Body of pancreas (tissue), 4 donors: Measurements from ENCODE around the gene LDLRAD4. TPM values are rescaled to one million over a fixed set of nuclear protein-coding genes. Genes with fewer than 3 reads are reported as not detected.

ENCODE experiments used
- ATAC-seq: fragments of 150-250 bp; one replicate; pipeline ENCODE4 v1.9.1; 2016
- DNase-seq, 4 donors: peaks; one replicate each; pipeline ENCODE4 v3.0.0-alpha.2; 2019
- H3K27ac ChIP-seq, 4 donors: fragments of 200-600 bp; sonication (generic); 1 replicate in 3 of 4; 2 replicates in 1 of 4; pipeline versions ENCODE4 v1.5.1 to v1.6.1; 2016 to 2019; ENCODE audit warnings: mild to moderate bottlenecking in 1 of 4, mixed read lengths in 1 of 4, moderate library complexity in 1 of 4
- H3K27me3 ChIP-seq, 2 donors: fragments of 200-600 bp; sonication (generic); one replicate each; pipeline ENCODE4 v1.6.0; 2016; ENCODE audit warnings: mild to moderate bottlenecking in 1 of 2
- H3K36me3 ChIP-seq, 2 donors: fragments of 200-600 bp; sonication (generic); replicated peaks in 1 of 2; 2 replicates each; pipeline ENCODE4 v1.5.1; 2016; ENCODE audit warnings: low read depth in 2 of 2; ENCODE audit not compliant: insufficient read depth in 1 of 2
- H3K4me1 ChIP-seq: fragments of 200-600 bp; sonication (generic); one replicate; pipeline ENCODE4 v1.6.0; 2016
- H3K4me3 ChIP-seq, 2 donors: fragments of 200-600 bp; sonication (generic); 1 replicate in 1 of 2; 2 replicates in 1 of 2; pipeline ENCODE4 v1.5.1; 2016 to 2019
- H3K9me3 ChIP-seq, 3 donors: fragments of 200-600 bp; sonication (generic); 1 replicate in 2 of 3; 2 replicates in 1 of 3; pipeline ENCODE4 v1.5.1; 2016
- POLR2A ChIP-seq, 3 donors: fragments of 450-650 bp; IDR thresholded peaks; one replicate each; pipeline ENCODE4 v1.6.1; 2016; ENCODE audit warnings: antibody characterized with exemption in 3 of 3, mild to moderate bottlenecking in 2 of 3
- WGBS, 2 donors: methylation state at CpG; one replicate each; pipeline ENCODE4 v1.1.5; 2017; 5-methylcytosine and 5-hydroxymethylcytosine counted together
- intact Hi-C: fragments of 100-400 bp; cut with DNase I; formaldehyde crosslinking; loops from one replicate; pipeline ENCODE4 v1.15.1; 2023
- total RNA-seq, 2 donors: library from RNA; depleted of rRNA; stranded (reverse); fragments of >200 nt; gene quantifications; one replicate each; pipeline ENCODE4 v1.1.0, GENCODE V29; 2016
- TF ChIP-seq, protein P1 (sequence below), 7 experiments: fragments of 450-650 bp in 4 of 7; fragments of 200-600 bp in 3 of 7; sonication (generic) in 3 of 7; IDR thresholded peaks; one replicate each; pipeline ENCODE4 v1.5.1; 2016 to 2019; ENCODE audit warnings: antibody characterized with exemption in 7 of 7

LDLRAD4 gene
- total RNA-seq, 2 donors from 2014 or later: 8.6 to 35.9 TPM

DNA sequence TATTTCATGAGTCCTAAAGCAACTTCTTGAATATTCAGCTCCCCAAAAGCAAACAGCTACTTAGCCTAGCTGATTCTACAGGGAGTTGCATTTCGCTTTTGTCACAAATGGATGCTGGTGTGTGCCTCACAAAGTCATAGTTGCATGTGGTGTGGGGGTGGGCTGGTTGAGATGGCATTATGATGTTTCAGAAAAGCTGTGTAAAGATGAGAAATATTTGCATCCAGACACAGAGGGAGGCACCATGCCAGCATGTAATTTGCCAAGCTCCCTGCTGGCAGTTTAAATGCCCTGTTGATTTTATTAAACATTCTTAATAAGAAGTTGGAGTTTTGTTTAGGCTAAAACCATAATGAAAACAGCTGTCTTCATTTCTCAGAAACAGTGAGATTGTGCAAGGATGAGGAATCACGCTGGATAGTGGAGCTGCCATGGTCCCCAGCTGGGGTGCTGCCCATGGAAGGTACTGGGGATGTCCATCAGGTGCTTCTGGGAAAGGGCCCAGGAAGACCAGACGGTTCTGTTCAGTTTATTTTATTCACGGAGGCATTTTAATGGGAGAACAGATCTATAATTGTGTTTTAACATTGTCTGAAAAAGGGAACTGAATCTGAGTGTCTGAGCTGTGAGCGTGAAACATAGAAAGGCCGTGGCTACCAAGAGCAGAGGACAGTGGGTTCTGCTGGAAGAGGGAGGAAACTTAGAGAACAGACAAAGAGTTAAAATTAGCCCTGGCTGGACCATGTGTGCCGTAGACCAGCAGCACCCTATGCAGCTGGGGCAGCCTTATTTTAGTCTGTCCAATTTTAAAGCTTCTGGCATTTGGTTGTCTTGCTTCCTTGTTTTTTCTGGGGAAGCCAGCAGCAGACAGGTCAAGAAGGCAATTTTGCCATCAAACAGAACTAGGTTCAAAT is 330.7 kb downstream of the LDLRAD4 start:
- no peak overlapping the region for H3K4me3 ChIP-seq
- no peak for ATAC-seq

DNA sequence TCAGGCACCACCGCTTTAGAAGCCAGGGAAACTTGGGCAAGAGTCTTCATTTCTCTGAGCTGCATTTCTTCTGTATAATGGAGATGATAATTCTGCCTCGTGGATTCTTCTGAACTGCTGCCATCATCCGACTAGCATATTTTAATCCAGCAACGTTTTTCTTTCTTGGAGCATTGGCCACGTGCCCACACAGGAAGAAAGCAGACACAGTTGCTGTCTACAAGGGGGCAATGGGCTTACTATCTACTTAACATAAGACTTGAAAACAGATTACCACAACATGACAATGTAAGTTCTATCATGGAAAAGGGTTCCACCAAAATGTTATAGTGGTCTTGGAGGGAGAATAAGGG is 331.3 kb downstream of the LDLRAD4 start:
- Histone ChIP-seq H3K9me3 (no peaks in the 10 kb centered on the region), H3K27ac (peak overlapping the region in 1 of 4 donors; percentile 49), H3K4me1 (peaks cover 14% of the 10 kb centered on the region), H3K36me3 (no peaks in the 10 kb centered on the region), H3K27me3 (no peaks in the 10 kb centered on the region), H3K4me3 (no peak overlapping the region)
- DNase-seq (no peak), ATAC-seq (no peak)
- intact Hi-C loops: loop anchor here (10.0 kb wide), 1 partner anchor 65 kb away; no protein-coding TSS in a partner anchor
- TF ChIP-seq, protein P1, sequence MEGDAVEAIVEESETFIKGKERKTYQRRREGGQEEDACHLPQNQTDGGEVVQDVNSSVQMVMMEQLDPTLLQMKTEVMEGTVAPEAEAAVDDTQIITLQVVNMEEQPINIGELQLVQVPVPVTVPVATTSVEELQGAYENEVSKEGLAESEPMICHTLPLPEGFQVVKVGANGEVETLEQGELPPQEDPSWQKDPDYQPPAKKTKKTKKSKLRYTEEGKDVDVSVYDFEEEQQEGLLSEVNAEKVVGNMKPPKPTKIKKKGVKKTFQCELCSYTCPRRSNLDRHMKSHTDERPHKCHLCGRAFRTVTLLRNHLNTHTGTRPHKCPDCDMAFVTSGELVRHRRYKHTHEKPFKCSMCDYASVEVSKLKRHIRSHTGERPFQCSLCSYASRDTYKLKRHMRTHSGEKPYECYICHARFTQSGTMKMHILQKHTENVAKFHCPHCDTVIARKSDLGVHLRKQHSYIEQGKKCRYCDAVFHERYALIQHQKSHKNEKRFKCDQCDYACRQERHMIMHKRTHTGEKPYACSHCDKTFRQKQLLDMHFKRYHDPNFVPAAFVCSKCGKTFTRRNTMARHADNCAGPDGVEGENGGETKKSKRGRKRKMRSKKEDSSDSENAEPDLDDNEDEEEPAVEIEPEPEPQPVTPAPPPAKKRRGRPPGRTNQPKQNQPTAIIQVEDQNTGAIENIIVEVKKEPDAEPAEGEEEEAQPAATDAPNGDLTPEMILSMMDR (IDR thresholded peaks at IDR 0.05): no peak
- TF ChIP-seq POLR2A (IDR thresholded peaks at IDR 0.05): no peak
- WGBS, 2 donors: 26 to 27% methylated on average over 5 of the region's 5 CpGs

More for the DNA sequence above, 330.7 kb downstream of the LDLRAD4 start:
- WGBS, 2 donors: 63 to 65% methylated on average over 7 of the region's 7 CpGs
- Histone ChIP-seq H3K4me1 (peaks cover 14% of the 10 kb centered on the region), H3K36me3 (no peaks in the 10 kb centered on the region), H3K27ac (peak overlapping the region in 1 of 4 donors; percentile 49), H3K9me3 (no peaks in the 10 kb centered on the region), H3K27me3 (no peaks in the 10 kb centered on the region)
- TF ChIP-seq, protein P1 (IDR thresholded peaks at IDR 0.05): no peak
- TF ChIP-seq POLR2A (IDR thresholded peaks at IDR 0.05): peak in 1 of 3 donors; percentile 19
- intact Hi-C loops: loop anchor here (10.0 kb wide), 1 partner anchor 64 kb away; no protein-coding TSS in a partner anchor
- DNase-seq: peak in 1 of 4 donors; percentile 42

DNA sequence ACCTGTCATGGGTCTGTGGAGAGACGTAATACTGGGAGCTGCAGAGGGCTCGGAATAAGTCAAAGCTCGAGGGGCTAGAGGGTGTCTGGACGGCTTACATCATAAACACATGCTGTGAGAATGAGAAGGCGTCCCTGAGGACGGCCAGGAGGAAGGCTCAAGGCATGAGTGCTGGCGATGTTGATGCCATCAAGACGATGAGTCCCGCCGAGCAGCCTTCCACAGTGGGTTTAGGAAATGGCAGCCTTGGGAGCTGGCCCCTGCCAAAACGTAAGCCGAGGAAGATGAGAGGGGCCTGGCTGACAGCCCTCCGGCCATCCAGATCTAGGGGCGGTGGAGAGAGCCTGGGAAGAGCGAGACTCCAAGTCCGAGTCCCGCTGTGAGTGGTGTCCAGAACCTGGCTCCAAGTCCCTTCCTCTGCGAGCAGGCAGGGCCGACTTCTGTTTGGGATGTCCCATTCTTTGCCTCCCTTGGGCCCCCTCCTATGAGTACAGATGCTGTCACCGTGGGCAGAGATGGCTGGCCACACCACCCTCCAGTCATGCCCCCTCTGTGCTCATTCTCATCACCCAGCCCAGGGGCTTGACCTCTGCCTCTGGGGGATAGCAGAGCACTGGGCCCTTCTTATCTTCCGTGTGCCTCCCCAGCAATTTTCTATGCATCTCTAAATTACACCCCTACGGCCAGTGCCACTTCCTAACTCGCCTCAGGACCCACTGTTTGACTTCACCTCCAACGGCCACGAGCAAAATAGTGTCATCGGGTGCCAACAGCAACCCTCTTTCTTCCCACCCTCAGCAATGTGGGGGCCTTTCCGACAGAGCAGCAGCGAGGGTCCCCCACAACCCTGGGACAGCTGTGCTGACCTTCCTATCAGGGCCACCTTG is 332.1 kb downstream of the LDLRAD4 start:
- Histone ChIP-seq H3K4me1 (peaks cover 14% of the 10 kb centered on the region), H3K27ac (no peak overlapping the region), H3K27me3 (no peaks in the 10 kb centered on the region), H3K4me3 (no peak overlapping the region), H3K9me3 (no peaks in the 10 kb centered on the region), H3K36me3 (no peaks in the 10 kb centered on the region)
- ATAC-seq: no peak
- WGBS, 2 donors: 88 to 90% methylated on average over 28 of the region's 28 CpGs
- no peak for DNase-seq
- TF ChIP-seq, protein P1 (IDR thresholded peaks at IDR 0.05): no peak
- intact Hi-C loops: no loop called here

DNA sequence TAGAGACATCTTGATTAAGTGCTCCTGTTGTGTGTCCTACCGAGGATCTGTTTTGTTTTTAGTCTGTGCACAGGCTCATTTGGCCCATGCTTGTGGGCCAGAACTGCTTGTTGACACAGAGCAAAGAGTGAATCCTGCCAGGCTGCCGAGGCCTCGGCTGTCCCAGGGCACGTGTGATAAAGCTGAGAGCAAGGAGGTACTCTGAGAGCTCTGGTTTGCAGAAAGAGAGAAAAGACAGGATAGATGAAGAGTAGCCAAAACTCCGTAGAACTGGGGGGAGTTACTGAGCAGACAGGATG is 332.7 kb downstream of the LDLRAD4 start:
- Histone ChIP-seq H3K9me3 (no peaks in the 10 kb centered on the region), H3K4me3 (no peak overlapping the region), H3K36me3 (no peaks in the 10 kb centered on the region), H3K4me1 (peaks cover 14% of the 10 kb centered on the region), H3K27ac (no peak overlapping the region), H3K27me3 (no peaks in the 10 kb centered on the region)
- no peak for ATAC-seq
- intact Hi-C loops: no loop called here
- DNase-seq: no peak
- TF ChIP-seq POLR2A (IDR thresholded peaks at IDR 0.05): no peak
- TF ChIP-seq, protein P1 (IDR thresholded peaks at IDR 0.05): no peak
- WGBS, 2 donors: 59 to 67% methylated on average over 5 of the region's 5 CpGs
